Endodermal cell (in vitro differentiated cells): ENCODE data around the gene CHTF18. TPM values are rescaled to one million over a fixed set of nuclear protein-coding genes. Genes with fewer than 3 reads are reported as not detected.

Source experiments
- DNase-seq: peaks from one replicate; pipeline ENCODE4 v3.0.0-alpha.2; 2017
- H3K27ac ChIP-seq: 2 replicates; pipeline ENCODE4 v1.5.1; 2013; ENCODE audit warnings: mild to moderate bottlenecking, low read depth, low read length, moderate library complexity
- H3K27me3 ChIP-seq: 2 replicates; pipeline ENCODE4 v1.6.1; 2013; ENCODE audit warnings: mild to moderate bottlenecking, low read length, moderate library complexity; ENCODE audit not compliant: insufficient read depth, control insufficient read depth, poor library complexity, severe bottlenecking
- H3K36me3 ChIP-seq: 2 replicates; pipeline ENCODE4 v1.7.0; 2013; ENCODE audit warnings: mild to moderate bottlenecking, low read length, moderate library complexity; ENCODE audit not compliant: control insufficient read depth, insufficient read depth
- H3K4me1 ChIP-seq: one replicate; pipeline ENCODE4 v1.7.0; 2013; ENCODE audit warnings: low read length; ENCODE audit not compliant: control insufficient read depth, insufficient read depth
- H3K4me3 ChIP-seq: 2 replicates; pipeline ENCODE4 v1.5.1; 2013; ENCODE audit warnings: mild to moderate bottlenecking, low read length, moderate library complexity
- H3K9ac ChIP-seq: 2 replicates; pipeline ENCODE4 v1.6.1; 2013; ENCODE audit warnings: mild to moderate bottlenecking, low read length, moderate library complexity; ENCODE audit not compliant: poor library complexity, severe bottlenecking; ENCODE audit errors: extremely low read depth
- H3K9me3 ChIP-seq: 2 replicates; pipeline ENCODE4 v1.6.1; 2013; ENCODE audit warnings: mild to moderate bottlenecking, low read length, moderate library complexity; ENCODE audit not compliant: control insufficient read depth
- H3K27ac Mint-ChIP-seq: 2 replicates; pipeline ENCODE4 v1.8.0; 2020; ENCODE audit warnings: mixed read lengths
- H3K27me3 Mint-ChIP-seq: 2 replicates; pipeline ENCODE4 v1.8.0; 2021; ENCODE audit warnings: mild to moderate bottlenecking, mixed read lengths; ENCODE audit not compliant: insufficient read depth
- H3K36me3 Mint-ChIP-seq: 2 replicates; pipeline ENCODE4 v1.8.0; 2020; ENCODE audit warnings: low read depth, mixed read lengths
- H3K4me1 Mint-ChIP-seq: 2 replicates; pipeline ENCODE4 v1.8.0; 2020; ENCODE audit warnings: mixed read lengths
- H3K4me3 Mint-ChIP-seq: 2 replicates; pipeline ENCODE4 v1.8.0; 2020; ENCODE audit warnings: mild to moderate bottlenecking, moderate library complexity, mixed read lengths
- H3K9me3 Mint-ChIP-seq: 2 replicates; pipeline ENCODE4 v1.8.0; 2020; ENCODE audit warnings: mild to moderate bottlenecking, mixed read lengths
- WGBS, 2 experiments: methylation state at CpG; one replicate each; pipeline versions ENCODE4 v1.1.5 to v1.1.7; 2013; ENCODE audit warnings: missing lambda C conversion rate in 2 of 2, mixed read lengths in 1 of 2; ENCODE audit not compliant: insufficient coverage in 1 of 2, insufficient read length in 1 of 2; 5-methylcytosine and 5-hydroxymethylcytosine counted together
- total RNA-seq, 2 donors: library from RNA; stranded (reverse); fragmentation: NEBNext Ultra II Directional in 1 of 2; extraction: Animal tissue kit (Norgen Biotek cat#: 25700) in 1 of 2; gene quantifications; 2 replicates in 1 of 2; 3 replicates in 1 of 2; pipeline ENCODE4 v1.2.1, GENCODE V29; 2021
- TF ChIP-seq, protein P1 (sequence below): fragments of 200-600 bp; sonication (generic); conservative IDR thresholded peaks from 2 replicates; pipeline ENCODE4 v1.5.0; 2021; ENCODE audit warnings: antibody characterized with exemption, mild to moderate bottlenecking

Gene CHTF18
- total RNA-seq, 2 donors from 2014 or later: 158 to 169 TPM

GRCh38 chr16:843771-844170, 55.4 kb downstream of the CHTF18 start:
- no peak overlapping the region for H3K27ac ChIP-seq
- Mint-ChIP-seq H3K27me3 (no peaks in the 10 kb centered on the region), H3K9me3 (peaks cover 14% of the 10 kb centered on the region), H3K27ac (no peak overlapping the region), H3K36me3 (no peaks in the 10 kb centered on the region), H3K4me3 (no peak overlapping the region), H3K4me1 (no peaks in the 10 kb centered on the region)
- no peak overlapping the region for H3K9ac ChIP-seq
- H3K27me3 ChIP-seq: no peaks in the 10 kb centered on the region
- DNase-seq: no peak
- no peak overlapping the region for H3K4me3 ChIP-seq
- WGBS, 2 experiments: 91 to 96% methylated on average over 19 to 20 of the region's 20 CpGs
- TF ChIP-seq, protein P1, sequence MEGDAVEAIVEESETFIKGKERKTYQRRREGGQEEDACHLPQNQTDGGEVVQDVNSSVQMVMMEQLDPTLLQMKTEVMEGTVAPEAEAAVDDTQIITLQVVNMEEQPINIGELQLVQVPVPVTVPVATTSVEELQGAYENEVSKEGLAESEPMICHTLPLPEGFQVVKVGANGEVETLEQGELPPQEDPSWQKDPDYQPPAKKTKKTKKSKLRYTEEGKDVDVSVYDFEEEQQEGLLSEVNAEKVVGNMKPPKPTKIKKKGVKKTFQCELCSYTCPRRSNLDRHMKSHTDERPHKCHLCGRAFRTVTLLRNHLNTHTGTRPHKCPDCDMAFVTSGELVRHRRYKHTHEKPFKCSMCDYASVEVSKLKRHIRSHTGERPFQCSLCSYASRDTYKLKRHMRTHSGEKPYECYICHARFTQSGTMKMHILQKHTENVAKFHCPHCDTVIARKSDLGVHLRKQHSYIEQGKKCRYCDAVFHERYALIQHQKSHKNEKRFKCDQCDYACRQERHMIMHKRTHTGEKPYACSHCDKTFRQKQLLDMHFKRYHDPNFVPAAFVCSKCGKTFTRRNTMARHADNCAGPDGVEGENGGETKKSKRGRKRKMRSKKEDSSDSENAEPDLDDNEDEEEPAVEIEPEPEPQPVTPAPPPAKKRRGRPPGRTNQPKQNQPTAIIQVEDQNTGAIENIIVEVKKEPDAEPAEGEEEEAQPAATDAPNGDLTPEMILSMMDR: no peak
- no peaks in the 10 kb centered on the region for H3K4me1 ChIP-seq
- no peaks in the 10 kb centered on the region for H3K36me3 ChIP-seq
- no peaks in the 10 kb centered on the region for H3K9me3 ChIP-seq

GRCh38 chr16:844638-845350, 56.4 kb downstream of the CHTF18 start:
- no peak overlapping the region for H3K27ac Mint-ChIP-seq
- peaks cover under 1% of the 10 kb centered on the region for H3K36me3 Mint-ChIP-seq
- peaks cover 4% of the 10 kb centered on the region for H3K9me3 ChIP-seq

DNA sequence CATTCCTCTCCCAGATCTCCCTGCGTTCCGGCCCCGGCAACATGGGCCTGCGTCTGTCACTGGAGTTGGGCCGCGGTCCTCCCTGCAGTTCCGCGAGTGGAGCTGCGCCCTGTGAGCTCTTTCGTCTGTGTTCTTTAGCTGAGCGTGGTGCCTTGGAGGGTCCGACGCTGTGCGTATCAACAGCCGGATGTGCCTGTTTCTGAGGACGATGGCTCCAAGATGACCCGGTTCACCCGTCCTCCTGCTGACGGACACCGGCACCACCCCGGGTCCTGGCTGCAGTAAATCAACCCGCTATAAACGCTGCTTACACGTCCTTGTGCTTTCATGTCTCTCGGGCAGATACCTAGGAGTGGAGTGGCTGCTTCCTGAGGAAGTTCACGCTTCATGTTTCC, 56.9 kb downstream of the CHTF18 start:
- no peak overlapping the region for H3K27ac Mint-ChIP-seq
- peaks cover 5% of the 10 kb centered on the region for H3K27me3 Mint-ChIP-seq
- no peak for DNase-seq
- WGBS, 2 experiments: 93 to 95% methylated on average over 26 of the region's 26 CpGs
- Histone ChIP-seq H3K9me3 (peaks cover 10% of the 10 kb centered on the region), H3K36me3 (no peaks in the 10 kb centered on the region), H3K4me1 (no peaks in the 10 kb centered on the region), H3K4me3 (no peak overlapping the region), H3K9ac (no peak overlapping the region), H3K27me3 (no peaks in the 10 kb centered on the region), H3K27ac (no peak overlapping the region)
- TF ChIP-seq, protein P1: no peak
- H3K9me3 Mint-ChIP-seq: peaks cover 29% of the 10 kb centered on the region
- H3K4me3 Mint-ChIP-seq: no peak overlapping the region
- no peaks in the 10 kb centered on the region for H3K4me1 Mint-ChIP-seq
- H3K36me3 Mint-ChIP-seq: peaks cover 6% of the 10 kb centered on the region

More at GRCh38 chr16:844638-845350, 56.4 kb downstream of the CHTF18 start:
- Histone ChIP-seq H3K4me3 (no peak overlapping the region), H3K27me3 (no peaks in the 10 kb centered on the region), H3K9ac (no peak overlapping the region), H3K36me3 (no peaks in the 10 kb centered on the region), H3K27ac (no peak overlapping the region), H3K4me1 (no peaks in the 10 kb centered on the region)
- DNase-seq: no peak
- 93 to 95% methylated on average over 48 of the region's 48 CpGs for WGBS, 2 experiments
- H3K27me3 Mint-ChIP-seq: peaks cover under 1% of the 10 kb centered on the region
- no peaks in the 10 kb centered on the region for H3K4me1 Mint-ChIP-seq
- H3K4me3 Mint-ChIP-seq: no peak overlapping the region
- H3K9me3 Mint-ChIP-seq: peaks cover 23% of the 10 kb centered on the region
- TF ChIP-seq, protein P1: no peak
